Measurements from ENCODE around the gene IRAK1. TPM values are rescaled to one million over a fixed set of nuclear protein-coding genes. Genes with fewer than 3 reads are reported as not detected.

The IRAK1 gene
- total RNA-seq, 2 donors from 2014 or later = 61.1 to 73.9 TPM

DNA sequence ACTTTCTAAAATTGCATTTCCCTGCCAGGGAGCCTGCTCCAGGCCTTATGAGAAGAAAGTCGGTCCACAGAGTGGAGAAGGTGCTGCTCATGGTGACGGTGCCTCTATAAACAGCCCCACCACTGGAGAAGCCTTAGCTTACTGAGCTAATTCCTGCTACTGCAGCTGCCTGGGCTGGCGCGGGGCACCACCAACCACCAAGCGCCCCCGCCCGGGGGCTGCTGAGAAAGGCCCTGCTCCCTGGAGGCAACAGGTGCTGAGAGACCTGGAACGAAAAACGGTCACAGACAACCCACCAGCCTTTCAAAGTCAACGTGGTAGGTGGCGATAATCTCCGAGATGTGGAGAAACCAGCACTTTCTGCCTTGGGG is 51.0 kb downstream of the IRAK1 start:
- DNase-seq = no peak
- TF ChIP-seq, protein P1, sequence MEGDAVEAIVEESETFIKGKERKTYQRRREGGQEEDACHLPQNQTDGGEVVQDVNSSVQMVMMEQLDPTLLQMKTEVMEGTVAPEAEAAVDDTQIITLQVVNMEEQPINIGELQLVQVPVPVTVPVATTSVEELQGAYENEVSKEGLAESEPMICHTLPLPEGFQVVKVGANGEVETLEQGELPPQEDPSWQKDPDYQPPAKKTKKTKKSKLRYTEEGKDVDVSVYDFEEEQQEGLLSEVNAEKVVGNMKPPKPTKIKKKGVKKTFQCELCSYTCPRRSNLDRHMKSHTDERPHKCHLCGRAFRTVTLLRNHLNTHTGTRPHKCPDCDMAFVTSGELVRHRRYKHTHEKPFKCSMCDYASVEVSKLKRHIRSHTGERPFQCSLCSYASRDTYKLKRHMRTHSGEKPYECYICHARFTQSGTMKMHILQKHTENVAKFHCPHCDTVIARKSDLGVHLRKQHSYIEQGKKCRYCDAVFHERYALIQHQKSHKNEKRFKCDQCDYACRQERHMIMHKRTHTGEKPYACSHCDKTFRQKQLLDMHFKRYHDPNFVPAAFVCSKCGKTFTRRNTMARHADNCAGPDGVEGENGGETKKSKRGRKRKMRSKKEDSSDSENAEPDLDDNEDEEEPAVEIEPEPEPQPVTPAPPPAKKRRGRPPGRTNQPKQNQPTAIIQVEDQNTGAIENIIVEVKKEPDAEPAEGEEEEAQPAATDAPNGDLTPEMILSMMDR (conservative IDR thresholded peaks at IDR 0.05) = peak; percentile 31
- Histone ChIP-seq H3K9me3 (ENCODE audit: control insufficient read depth, low read length) (no peaks in the 10 kb centered on the region), H3K27me3 (ENCODE audit: control insufficient read depth, insufficient read depth, low read length, poor library complexity, severe bottlenecking) (no peaks in the 10 kb centered on the region), H3K4me1 (ENCODE audit: control insufficient read depth, insufficient read depth, low read length) (peaks cover 9% of the 10 kb centered on the region), H3K36me3 (ENCODE audit: control insufficient read depth, insufficient read depth, low read length) (peaks cover 13% of the 10 kb centered on the region), H3K27ac (ENCODE audit: low read depth, low read length) (no peak overlapping the region), H3K9ac (ENCODE audit: extremely low read depth, low read length, poor library complexity, severe bottlenecking) (peak overlapping the region; percentile 62), H3K4me3 (ENCODE audit: low read length) (peak overlapping the region; percentile 89)
- Mint-ChIP-seq H3K27ac (peak overlapping the region; percentile 89), H3K4me1 (peaks cover 38% of the 10 kb centered on the region), H3K36me3 (ENCODE audit: low read depth) (peaks cover 23% of the 10 kb centered on the region), H3K9me3 (no peaks in the 10 kb centered on the region), H3K27me3 (ENCODE audit: insufficient read depth) (no peaks in the 10 kb centered on the region), H3K4me3 (peak overlapping the region; percentile 96)
- WGBS, 2 experiments (ENCODE audit: insufficient coverage in 1 of 2, insufficient read length in 1 of 2) = 17% methylated on average over 7 of the region's 12 CpGs; no CpG with 5 or more reads in 1 of the 2 experiments

DNA sequence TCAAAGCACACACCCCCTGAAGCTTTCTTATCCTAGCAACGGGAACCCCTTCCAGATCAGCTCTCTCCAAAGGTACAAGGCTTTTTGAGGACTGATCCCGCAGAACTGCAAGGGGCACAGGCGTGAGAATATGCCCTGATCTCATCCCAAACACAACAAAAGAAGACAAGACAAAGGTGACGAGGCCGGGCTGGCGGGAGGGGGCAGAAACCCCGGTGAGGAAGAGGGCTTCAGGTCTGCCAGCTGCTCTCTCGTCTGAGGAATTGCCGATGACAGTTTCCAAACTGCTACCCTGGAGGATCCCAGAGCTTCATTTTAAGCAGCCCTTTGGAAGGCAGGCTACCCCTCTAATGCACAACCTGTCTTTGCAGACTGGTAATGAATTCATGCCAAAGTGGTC is 51.4 kb downstream of the IRAK1 start:
- TF ChIP-seq, protein P1 (conservative IDR thresholded peaks at IDR 0.05) = no peak
- Histone ChIP-seq H3K4me3 (ENCODE audit: low read length) (peak overlapping the region; percentile 89), H3K27ac (ENCODE audit: low read depth, low read length) (peak overlapping the region; percentile 63), H3K9me3 (ENCODE audit: control insufficient read depth, low read length) (no peaks in the 10 kb centered on the region), H3K27me3 (ENCODE audit: control insufficient read depth, insufficient read depth, low read length, poor library complexity, severe bottlenecking) (no peaks in the 10 kb centered on the region), H3K9ac (ENCODE audit: extremely low read depth, low read length, poor library complexity, severe bottlenecking) (peak overlapping the region; percentile 62), H3K36me3 (ENCODE audit: control insufficient read depth, insufficient read depth, low read length) (peaks cover 14% of the 10 kb centered on the region), H3K4me1 (ENCODE audit: control insufficient read depth, insufficient read depth, low read length) (peaks cover 9% of the 10 kb centered on the region)
- Mint-ChIP-seq H3K27me3 (ENCODE audit: insufficient read depth) (no peaks in the 10 kb centered on the region), H3K9me3 (no peaks in the 10 kb centered on the region), H3K36me3 (ENCODE audit: low read depth) (peaks cover 28% of the 10 kb centered on the region), H3K4me3 (peak overlapping the region; percentile 96), H3K4me1 (peaks cover 34% of the 10 kb centered on the region), H3K27ac (peak overlapping the region; percentile 89)
- DNase-seq = no peak
- WGBS, 2 experiments (ENCODE audit: insufficient coverage in 1 of 2, insufficient read length in 1 of 2) = 50 to 52% methylated on average over 3 to 8 of the region's 9 CpGs

DNA sequence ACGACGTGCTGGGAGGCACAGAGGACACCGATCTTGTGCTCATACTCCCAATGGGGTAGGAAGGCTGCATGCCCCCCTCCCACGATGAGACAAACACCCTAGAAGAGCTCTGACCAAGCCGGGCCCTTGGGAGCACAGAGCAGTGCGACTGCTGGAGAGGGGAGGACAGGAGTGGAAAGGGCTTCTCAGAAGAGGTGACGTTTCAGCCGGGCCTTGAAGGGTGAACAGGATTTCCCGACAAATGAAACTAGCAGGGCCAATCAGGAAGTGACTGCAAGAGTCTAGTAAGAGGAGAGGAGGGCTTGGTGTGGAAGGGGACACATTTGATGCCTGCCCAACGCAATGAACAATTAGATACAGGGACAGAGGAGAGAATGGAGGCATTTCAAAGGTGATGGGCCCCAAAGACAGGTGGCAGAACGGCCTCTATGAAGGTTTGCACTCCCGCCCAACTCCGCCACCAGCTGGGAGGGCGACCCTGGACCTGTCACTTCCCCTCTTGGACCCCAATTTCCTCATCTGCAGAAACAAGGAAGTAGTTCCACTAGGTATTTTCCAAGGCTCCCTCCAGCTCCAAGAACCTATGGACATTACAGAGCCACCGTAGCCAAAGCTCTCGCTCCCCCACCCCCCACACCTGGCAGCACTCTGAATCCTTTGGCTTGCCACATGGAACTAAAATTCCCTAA is 52.0 kb downstream of the IRAK1 start:
- Mint-ChIP-seq H3K36me3 (ENCODE audit: low read depth) (peaks cover 34% of the 10 kb centered on the region), H3K27ac (peak overlapping the region; percentile 89)

More for the DNA sequence above, 52.0 kb downstream of the IRAK1 start:
- H3K9me3 Mint-ChIP-seq = no peaks in the 10 kb centered on the region
- Histone ChIP-seq H3K4me1 (ENCODE audit: control insufficient read depth, insufficient read depth, low read length) (peaks cover 9% of the 10 kb centered on the region), H3K4me3 (ENCODE audit: low read length) (peak overlapping the region; percentile 89), H3K36me3 (ENCODE audit: control insufficient read depth, insufficient read depth, low read length) (peaks cover 20% of the 10 kb centered on the region), H3K27me3 (ENCODE audit: control insufficient read depth, insufficient read depth, low read length, poor library complexity, severe bottlenecking) (no peaks in the 10 kb centered on the region), H3K9me3 (ENCODE audit: control insufficient read depth, low read length) (no peaks in the 10 kb centered on the region), H3K9ac (ENCODE audit: extremely low read depth, low read length, poor library complexity, severe bottlenecking) (peak overlapping the region; percentile 62), H3K27ac (ENCODE audit: low read depth, low read length) (peak overlapping the region; percentile 63)
- WGBS, 2 experiments (ENCODE audit: insufficient coverage in 1 of 2, insufficient read length in 1 of 2) = 87 to 90% methylated on average over 8 to 16 of the region's 16 CpGs
- peak overlapping the region; percentile 96 for H3K4me3 Mint-ChIP-seq
- TF ChIP-seq, protein P1 (conservative IDR thresholded peaks at IDR 0.05) = no peak
- DNase-seq = no peak
- peaks cover 32% of the 10 kb centered on the region for H3K4me1 Mint-ChIP-seq
- H3K27me3 Mint-ChIP-seq (ENCODE audit: insufficient read depth) = no peaks in the 10 kb centered on the region
